SH-SY5Y (cell line): ENCODE measurements around the gene ANO10.

Experiments
- GATA2 ChIP-seq: IDR thresholded peaks from 2 replicates; pipeline ENCODE4 v1.6.1; 2011; ENCODE audit warnings: mild to moderate bottlenecking, low read depth, low read length
- GATA3 ChIP-seq: IDR thresholded peaks from 2 replicates; pipeline ENCODE4 v1.6.1; 2011; ENCODE audit warnings: low read depth, mild to moderate bottlenecking, low read length, moderate library complexity

DNA sequence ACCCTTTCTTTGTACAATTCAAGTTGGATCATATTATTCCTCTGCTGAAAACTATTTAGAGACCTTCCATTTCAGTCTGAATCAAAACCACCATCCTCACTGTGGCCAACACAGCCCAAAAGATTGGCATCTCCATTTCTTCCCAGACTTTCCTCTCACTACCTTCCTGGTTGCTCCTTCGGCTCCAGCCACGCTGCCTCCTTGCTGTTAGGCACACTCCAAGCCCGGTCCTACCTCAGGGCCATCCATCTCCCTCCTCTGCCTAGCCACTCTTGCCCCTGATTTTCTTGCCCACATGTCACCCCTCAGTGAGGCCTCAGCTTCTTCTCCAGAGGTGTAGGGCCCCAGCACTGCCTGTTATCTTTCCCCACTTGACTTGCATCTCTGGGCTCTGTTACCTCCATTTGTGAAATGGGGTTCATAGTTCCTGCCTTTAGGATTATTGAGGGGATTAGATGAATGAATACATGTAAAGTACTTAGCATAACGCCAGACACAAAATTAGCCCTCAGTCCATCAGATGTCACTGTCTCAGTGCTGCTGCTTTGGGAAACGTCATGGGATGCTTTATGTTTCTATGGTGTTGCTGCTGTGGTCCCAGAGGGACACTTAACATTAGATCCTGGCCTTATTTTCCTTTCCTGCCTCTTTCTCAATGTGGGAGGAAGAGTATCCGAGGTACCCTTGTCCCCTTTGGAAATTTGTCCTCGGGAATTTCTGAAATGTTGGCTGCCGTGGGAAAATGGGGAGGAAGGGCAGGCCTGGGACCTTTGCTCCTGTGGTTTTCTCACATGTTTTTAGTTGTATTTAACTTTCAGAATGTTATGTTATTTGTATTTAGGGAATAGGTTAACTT, 304.1 kb downstream of the ANO10 start:
- TF ChIP-seq GATA3 (no peak), GATA2 (no peak)
